Upper lobe of right lung (tissue), 1 donor: Measurements from ENCODE around the gene KITLG. TPM values are rescaled to one million over a fixed set of nuclear protein-coding genes. Genes with fewer than 3 reads are reported as not detected.
"Not testable (repeated sequence)": the region's sequence is repeated elsewhere in the genome, so short reads cannot be mapped to it uniquely, and the experiment has no call there.

Experiments used
- ATAC-seq: fragments of 200-7000 bp; cut with Tn5 transposase; one replicate; pipeline ENCODE4 v1.9.1; 2020; ENCODE audit warnings: mild to moderate bottlenecking, moderate library complexity
- DNase-seq: peaks from one replicate; pipeline ENCODE4 v3.0.0-alpha.2; 2020
- H3K27ac ChIP-seq: fragments of 200-600 bp; one replicate; pipeline ENCODE4 v1.8.0; 2022
- H3K27me3 ChIP-seq: fragments of 200-600 bp; one replicate; pipeline ENCODE4 v1.8.0; 2022; ENCODE audit warnings: mild to moderate bottlenecking
- H3K36me3 ChIP-seq: fragments of 200-600 bp; one replicate; pipeline ENCODE4 v1.8.0; 2022
- H3K4me1 ChIP-seq: fragments of 200-600 bp; one replicate; pipeline ENCODE4 v1.8.0; 2022
- H3K4me3 ChIP-seq: fragments of 200-600 bp; one replicate; pipeline ENCODE4 v1.8.0; 2022; ENCODE audit warnings: mild to moderate bottlenecking
- H3K9me3 ChIP-seq: fragments of 200-600 bp; one replicate; pipeline ENCODE4 v1.8.0; 2022
- CTCF ChIP-seq: fragments of 200-600 bp; IDR thresholded peaks from one replicate; pipeline ENCODE4 v1.8.0; 2022; ENCODE audit warnings: antibody characterized with exemption
- intact Hi-C: fragments of 100-400 bp; cut with DNase I; formaldehyde crosslinking; loops from one replicate; pipeline ENCODE4 v1.11.0; 2022
- total RNA-seq: library from RNA; stranded (reverse); fragmentation: NEBNext Ultra II Directional; extraction: Animal tissue kit (Norgen Biotek cat#: 25700); gene quantifications from one replicate; pipeline ENCODE4 v1.2.1, GENCODE V29; 2021
- donor health status: DM: no; HTN: yes; CAD: no; lungs with severe emphysema.

Gene KITLG
- total RNA-seq, 1 donor from 2014 or later, result 68.1 TPM

- no peaks in the 10 kb centered on the region for H3K9me3 ChIP-seq
- no peak for DNase-seq
- H3K4me1 ChIP-seq, result peaks cover 6% of the 10 kb centered on the region
- TF ChIP-seq CTCF, result no peak
- intact Hi-C loops, result no loop called here
- no peak overlapping the region for H3K27ac ChIP-seq
- no peaks in the 10 kb centered on the region for H3K27me3 ChIP-seq
- H3K4me3 ChIP-seq, result no peak overlapping the region
- H3K36me3 ChIP-seq, result peaks cover 18% of the 10 kb centered on the region
- ATAC-seq, result no peak
Measured at GRCh38 chr12:88509347-88509746, 70.9 kb downstream of the KITLG start.

- ATAC-seq, intact Hi-C loops, H3K4me1 ChIP-seq, H3K4me3 ChIP-seq, H3K27me3 ChIP-seq, H3K9me3 ChIP-seq, H3K27ac ChIP-seq, DNase-seq: not testable (repeated sequence)
- peaks cover 29% of the 10 kb centered on the region for H3K36me3 ChIP-seq
Measured at GRCh38 chr12:88507851-88508250, 72.4 kb downstream of the KITLG start.

- intact Hi-C loops, result no loop called here
- no peak overlapping the region for H3K27ac ChIP-seq
- H3K27me3 ChIP-seq, result no peaks in the 10 kb centered on the region
- ATAC-seq, result no peak
- no peaks in the 10 kb centered on the region for H3K9me3 ChIP-seq
- peaks cover 30% of the 10 kb centered on the region for H3K36me3 ChIP-seq
- H3K4me3 ChIP-seq, result no peak overlapping the region
- peaks cover 6% of the 10 kb centered on the region for H3K4me1 ChIP-seq
- no peak for DNase-seq
- no peak for TF ChIP-seq CTCF
Measured at GRCh38 chr12:88507270-88507669, 73.0 kb downstream of the KITLG start.

GRCh38 chr12:88505696-88506095, 74.6 kb downstream of the KITLG start:
- Histone ChIP-seq H3K27ac (no peak overlapping the region), H3K27me3 (no peaks in the 10 kb centered on the region), H3K4me1 (no peaks in the 10 kb centered on the region), H3K4me3 (no peak overlapping the region), H3K9me3 (no peaks in the 10 kb centered on the region), H3K36me3 (peaks cover 30% of the 10 kb centered on the region)
- ATAC-seq, result no peak
- TF ChIP-seq CTCF, result no peak
- DNase-seq, result no peak
- intact Hi-C loops, result no loop called here

- no peak for TF ChIP-seq CTCF
- no peaks in the 10 kb centered on the region for H3K4me1 ChIP-seq
- no peak overlapping the region for H3K4me3 ChIP-seq
- ATAC-seq (no peak), DNase-seq (no peak)
- no peaks in the 10 kb centered on the region for H3K27me3 ChIP-seq
- intact Hi-C loops, result no loop called here
- H3K36me3 ChIP-seq, result peaks cover 34% of the 10 kb centered on the region
- H3K27ac ChIP-seq, result no peak overlapping the region
- H3K9me3 ChIP-seq, result no peaks in the 10 kb centered on the region
Measured at GRCh38 chr12:88503281-88503703, 77.0 kb downstream of the KITLG start.

- no peak for ATAC-seq
- no peak for DNase-seq
- TF ChIP-seq CTCF, result no peak
- intact Hi-C loops, result no loop called here
- Histone ChIP-seq H3K4me1 (no peaks in the 10 kb centered on the region), H3K27me3 (no peaks in the 10 kb centered on the region), H3K27ac (no peak overlapping the region), H3K36me3 (peaks cover 34% of the 10 kb centered on the region), H3K9me3 (no peaks in the 10 kb centered on the region), H3K4me3 (no peak overlapping the region)
Measured at GRCh38 chr12:88501972-88502938, 78.0 kb downstream of the KITLG start.
